ENCODE data around the gene TRPV2.
A peak's percentile ranks its signal among the peaks of the same experiment; 100 is the strongest.

TRPV2 gene

DNA sequence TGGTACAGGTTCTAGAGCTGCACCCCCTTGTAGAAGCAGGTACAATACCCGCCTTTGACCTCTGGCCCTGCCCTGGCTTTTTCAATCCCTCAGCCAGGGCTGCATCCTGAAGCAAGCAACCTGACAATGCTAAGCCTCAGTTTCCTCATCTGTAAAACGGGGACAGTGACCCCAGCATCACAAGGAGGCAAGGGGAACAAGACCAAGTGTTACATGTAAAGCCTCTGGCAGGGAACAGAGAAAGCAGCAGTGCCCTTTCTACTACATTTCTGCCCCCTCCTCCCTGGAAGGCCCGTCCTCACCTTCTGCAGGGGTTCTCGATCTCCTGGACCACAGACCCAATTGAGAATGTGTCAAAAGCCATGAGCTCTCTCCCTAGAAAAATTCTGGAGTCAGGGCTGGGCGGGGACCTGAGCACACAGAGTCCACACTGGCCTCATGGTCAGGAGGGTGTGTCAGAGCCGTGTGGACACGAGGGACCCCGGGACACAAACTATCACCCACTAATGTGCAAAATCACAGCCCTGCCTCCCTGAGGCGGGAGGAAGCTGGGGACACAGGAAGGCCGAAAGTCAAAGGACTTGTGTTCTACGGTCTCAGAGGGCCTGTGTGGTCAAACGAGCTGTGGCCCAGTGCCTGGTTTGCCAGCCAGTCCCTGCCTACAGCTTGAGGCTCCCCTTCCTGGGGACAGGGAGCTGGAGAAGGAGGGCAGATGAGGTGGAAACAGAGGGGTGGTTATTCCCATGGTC is 49.1 kb downstream of the TRPV2 start:
- Histone ChIP-seq H4K8ac (ENCODE audit: low read depth, low read length) (no peak overlapping the region), H3K23ac (ENCODE audit: low read depth, low read length, poor library complexity) (peak overlapping the region; percentile 48), H3K4me3 (ENCODE audit: low read length in 2 of 2) (no peak overlapping the region), H3K4ac (ENCODE audit: low read length) (no peak overlapping the region), H3K27me3 (ENCODE audit: control insufficient read depth in 3 of 3, insufficient read depth in 3 of 3, low read depth in 1 of 3, low read length in 3 of 3) (no peaks in the 10 kb centered on the region), H3K79me1 (ENCODE audit: low read depth, low read length) (no peaks in the 10 kb centered on the region), H3K9me3 (replicated peaks in 1 of 2; ENCODE audit: control insufficient read depth in 2 of 2, insufficient read depth in 1 of 2, low read depth in 1 of 2, low read length in 2 of 2) (no peaks in the 10 kb centered on the region), H2BK120ac (ENCODE audit: low read depth, low read length) (no peak overlapping the region), H2AFZ (ENCODE audit: low read length) (no peak overlapping the region), H3K4me2 (ENCODE audit: insufficient read depth, low read length, poor library complexity, severe bottlenecking) (no peak overlapping the region), H3K27ac (replicated peaks; ENCODE audit: low read length) (no peak overlapping the region), H3K4me1 (ENCODE audit: control insufficient read depth in 2 of 2, insufficient read depth in 1 of 2, low read depth in 1 of 2, low read length in 2 of 2) (peaks cover 0 to 11% of the 10 kb centered on the region in 2 donors), H2AK5ac (ENCODE audit: low read depth, low read length) (no peak overlapping the region), H2BK5ac (ENCODE audit: low read length) (no peak overlapping the region), H3K18ac (ENCODE audit: low read length) (no peak overlapping the region), H3K36me3 (replicated peaks in 1 of 2; ENCODE audit: control insufficient read depth in 2 of 2, insufficient read depth in 2 of 2, low read length in 2 of 2) (peaks cover 10 to 12% of the 10 kb centered on the region in 2 donors), H4K91ac (ENCODE audit: low read depth, low read length, poor library complexity) (no peak overlapping the region), H2BK12ac (ENCODE audit: low read length) (no peak overlapping the region), H3K14ac (ENCODE audit: low read length) (no peak overlapping the region), H3K9ac (ENCODE audit: low read depth, low read length, poor library complexity) (no peak overlapping the region), H2BK15ac (ENCODE audit: low read length) (no peak overlapping the region)
- WGBS, 2 donors (ENCODE audit: extremely low coverage in 2 of 2, insufficient read length in 2 of 2, insufficient replicate concordance in 1 of 2): no CpG with 5 or more reads among the region's 12 CpGs
- no peak for DNase-seq (ENCODE audit: low spot score)

DNA sequence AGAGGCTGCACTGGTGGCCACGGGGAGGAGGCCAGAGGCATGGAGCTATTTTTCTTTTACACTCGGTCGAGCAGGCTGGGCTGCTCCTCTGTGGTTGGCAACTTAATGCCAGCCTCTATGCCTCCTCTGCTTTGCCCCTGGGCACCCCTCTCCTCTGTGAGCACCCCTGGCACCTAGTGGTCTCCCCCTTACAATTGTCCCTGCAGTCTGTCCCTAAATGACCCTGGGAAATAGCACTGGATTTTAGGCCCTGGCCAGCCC is 49.6 kb downstream of the TRPV2 start:
- WGBS, 2 donors (ENCODE audit: extremely low coverage in 2 of 2, insufficient read length in 2 of 2, insufficient replicate concordance in 1 of 2): no CpG with 5 or more reads among the region's 3 CpGs
- no peak overlapping the region for H2AK5ac ChIP-seq (ENCODE audit: low read depth, low read length)
- no peak overlapping the region for H4K8ac ChIP-seq (ENCODE audit: low read depth, low read length)
- peaks cover 0 to 9% of the 10 kb centered on the region in 2 donors for H3K4me1 ChIP-seq (ENCODE audit: control insufficient read depth in 2 of 2, insufficient read depth in 1 of 2, low read depth in 1 of 2, low read length in 2 of 2)
- no peak overlapping the region for H2BK12ac ChIP-seq (ENCODE audit: low read length)
- no peak overlapping the region for H2AFZ ChIP-seq (ENCODE audit: low read length)
- peak overlapping the region; percentile 6 for H3K18ac ChIP-seq (ENCODE audit: low read length)
- no peak for DNase-seq (ENCODE audit: low spot score)
- no peak overlapping the region for H2BK120ac ChIP-seq (ENCODE audit: low read depth, low read length)
- H2BK15ac ChIP-seq (ENCODE audit: low read length): no peak overlapping the region
- no peak overlapping the region for H3K14ac ChIP-seq (ENCODE audit: low read length)
- no peak overlapping the region for H3K9ac ChIP-seq (ENCODE audit: low read depth, low read length, poor library complexity)
- H4K91ac ChIP-seq (ENCODE audit: low read depth, low read length, poor library complexity): no peak overlapping the region
- H3K36me3 ChIP-seq (replicated peaks in 1 of 2; ENCODE audit: control insufficient read depth in 2 of 2, insufficient read depth in 2 of 2, low read length in 2 of 2): peaks cover 10 to 12% of the 10 kb centered on the region in 2 donors
- no peaks in the 10 kb centered on the region for H3K79me1 ChIP-seq (ENCODE audit: low read depth, low read length)
- H3K4ac ChIP-seq (ENCODE audit: low read length): no peak overlapping the region
- peak overlapping the region; percentile 48 for H3K23ac ChIP-seq (ENCODE audit: low read depth, low read length, poor library complexity)
- no peak overlapping the region for H3K27ac ChIP-seq (replicated peaks; ENCODE audit: low read length)
- H2BK5ac ChIP-seq (ENCODE audit: low read length): no peak overlapping the region
- no peaks in the 10 kb centered on the region for H3K27me3 ChIP-seq (ENCODE audit: control insufficient read depth in 3 of 3, insufficient read depth in 3 of 3, low read depth in 1 of 3, low read length in 3 of 3)
- H3K4me3 ChIP-seq (ENCODE audit: low read length in 2 of 2): no peak overlapping the region
- H3K9me3 ChIP-seq (replicated peaks in 1 of 2; ENCODE audit: control insufficient read depth in 2 of 2, insufficient read depth in 1 of 2, low read depth in 1 of 2, low read length in 2 of 2): no peaks in the 10 kb centered on the region
- no peak overlapping the region for H3K4me2 ChIP-seq (ENCODE audit: insufficient read depth, low read length, poor library complexity, severe bottlenecking)

- Histone ChIP-seq H3K18ac (ENCODE audit: low read length) (no peak overlapping the region), H2BK12ac (ENCODE audit: low read length) (no peak overlapping the region), H3K9ac (ENCODE audit: low read depth, low read length, poor library complexity) (no peak overlapping the region), H3K27ac (replicated peaks; ENCODE audit: low read length) (no peak overlapping the region), H4K8ac (ENCODE audit: low read depth, low read length) (no peak overlapping the region), H3K4me3 (ENCODE audit: low read length in 2 of 2) (no peak overlapping the region), H3K4me1 (ENCODE audit: control insufficient read depth in 2 of 2, insufficient read depth in 1 of 2, low read depth in 1 of 2, low read length in 2 of 2) (peaks cover 0 to 10% of the 10 kb centered on the region in 2 donors), H3K4ac (ENCODE audit: low read length) (no peak overlapping the region), H2AK5ac (ENCODE audit: low read depth, low read length) (peak overlapping the region; percentile 50), H3K27me3 (ENCODE audit: control insufficient read depth in 3 of 3, insufficient read depth in 3 of 3, low read depth in 1 of 3, low read length in 3 of 3) (no peaks in the 10 kb centered on the region), H2AFZ (ENCODE audit: low read length) (no peak overlapping the region), H3K36me3 (replicated peaks in 1 of 2; ENCODE audit: control insufficient read depth in 2 of 2, insufficient read depth in 2 of 2, low read length in 2 of 2) (peaks cover 10 to 12% of the 10 kb centered on the region in 2 donors), H3K9me3 (replicated peaks in 1 of 2; ENCODE audit: control insufficient read depth in 2 of 2, insufficient read depth in 1 of 2, low read depth in 1 of 2, low read length in 2 of 2) (no peaks in the 10 kb centered on the region), H2BK15ac (ENCODE audit: low read length) (no peak overlapping the region), H4K91ac (ENCODE audit: low read depth, low read length, poor library complexity) (no peak overlapping the region), H2BK5ac (ENCODE audit: low read length) (no peak overlapping the region), H2BK120ac (ENCODE audit: low read depth, low read length) (no peak overlapping the region), H3K23ac (ENCODE audit: low read depth, low read length, poor library complexity) (peak overlapping the region; percentile 89), H3K79me1 (ENCODE audit: low read depth, low read length) (no peaks in the 10 kb centered on the region), H3K14ac (ENCODE audit: low read length) (no peak overlapping the region), H3K4me2 (ENCODE audit: insufficient read depth, low read length, poor library complexity, severe bottlenecking) (no peak overlapping the region)
- WGBS, 2 donors (ENCODE audit: extremely low coverage in 2 of 2, insufficient read length in 2 of 2, insufficient replicate concordance in 1 of 2): no CpG with 5 or more reads among the region's 4 CpGs
- no peak for DNase-seq (ENCODE audit: low spot score)
Measured at GRCh38 chr17:16465861-16466338, 50.5 kb downstream of the TRPV2 start.

DNA sequence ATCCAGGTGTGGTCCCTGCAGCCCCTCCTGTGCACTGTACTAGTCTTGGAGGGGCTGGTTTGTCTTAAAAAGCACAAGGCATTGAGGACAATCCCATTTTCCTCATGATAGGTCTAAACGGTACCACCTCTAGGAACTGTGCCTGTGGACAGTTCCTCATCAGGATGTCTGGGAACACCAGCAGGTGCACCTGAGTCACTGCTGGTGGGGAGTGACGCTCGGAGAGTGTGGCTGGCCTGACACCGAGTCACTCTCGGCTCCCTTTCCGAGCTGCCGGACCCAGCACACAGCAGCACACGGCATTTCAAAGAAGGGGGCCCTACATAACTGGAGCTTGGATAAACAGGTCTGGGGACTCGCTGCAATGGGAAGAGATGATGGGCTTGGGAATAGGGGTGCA is 51.0 kb downstream of the TRPV2 start:
- Histone ChIP-seq H3K9ac (ENCODE audit: low read depth, low read length, poor library complexity) (no peak overlapping the region), H2BK120ac (ENCODE audit: low read depth, low read length) (no peak overlapping the region), H3K79me1 (ENCODE audit: low read depth, low read length) (no peaks in the 10 kb centered on the region), H4K91ac (ENCODE audit: low read depth, low read length, poor library complexity) (no peak overlapping the region), H3K27ac (replicated peaks; ENCODE audit: low read length) (no peak overlapping the region), H3K27me3 (ENCODE audit: control insufficient read depth in 3 of 3, insufficient read depth in 3 of 3, low read depth in 1 of 3, low read length in 3 of 3) (no peaks in the 10 kb centered on the region), H3K4me3 (ENCODE audit: low read length in 2 of 2) (no peak overlapping the region), H3K4ac (ENCODE audit: low read length) (no peak overlapping the region), H3K9me3 (replicated peaks in 1 of 2; ENCODE audit: control insufficient read depth in 2 of 2, insufficient read depth in 1 of 2, low read depth in 1 of 2, low read length in 2 of 2) (no peaks in the 10 kb centered on the region), H3K36me3 (replicated peaks in 1 of 2; ENCODE audit: control insufficient read depth in 2 of 2, insufficient read depth in 2 of 2, low read length in 2 of 2) (peaks cover 6 to 11% of the 10 kb centered on the region in 2 donors), H3K23ac (ENCODE audit: low read depth, low read length, poor library complexity) (peak overlapping the region; percentile 89), H3K18ac (ENCODE audit: low read length) (no peak overlapping the region), H3K14ac (ENCODE audit: low read length) (no peak overlapping the region), H4K8ac (ENCODE audit: low read depth, low read length) (no peak overlapping the region), H2BK12ac (ENCODE audit: low read length) (no peak overlapping the region), H3K4me1 (ENCODE audit: control insufficient read depth in 2 of 2, insufficient read depth in 1 of 2, low read depth in 1 of 2, low read length in 2 of 2) (peaks cover 0 to 10% of the 10 kb centered on the region in 2 donors), H2AFZ (ENCODE audit: low read length) (no peak overlapping the region), H2BK15ac (ENCODE audit: low read length) (no peak overlapping the region), H2AK5ac (ENCODE audit: low read depth, low read length) (no peak overlapping the region), H3K4me2 (ENCODE audit: insufficient read depth, low read length, poor library complexity, severe bottlenecking) (no peak overlapping the region), H2BK5ac (ENCODE audit: low read length) (no peak overlapping the region)
- DNase-seq (ENCODE audit: low spot score): no peak
- no CpG with 5 or more reads among the region's 9 CpGs for WGBS, 2 donors (ENCODE audit: extremely low coverage in 2 of 2, insufficient read length in 2 of 2, insufficient replicate concordance in 1 of 2)
